Measurements from ENCODE around the gene CACNA1C.

The CACNA1C gene

DNA sequence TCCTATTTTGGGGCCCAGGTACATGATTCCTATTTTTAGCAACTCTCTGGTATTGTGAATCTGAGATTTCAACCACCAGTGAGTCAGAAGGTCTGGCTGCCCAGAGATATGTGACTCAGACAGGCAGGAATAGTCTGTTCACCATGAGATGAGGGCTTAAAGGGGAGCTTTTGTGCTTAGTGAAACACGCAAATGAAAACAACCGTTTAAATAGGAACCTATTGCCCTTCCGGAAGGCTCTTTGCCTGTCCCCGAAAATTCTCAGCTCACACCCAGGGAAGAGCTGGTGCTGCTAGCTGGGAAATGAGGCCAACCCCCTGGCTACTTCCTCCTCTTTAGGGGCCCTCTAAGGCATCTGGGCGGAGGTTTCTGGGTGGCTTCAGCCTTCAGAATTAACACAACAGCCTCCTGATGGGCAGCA is 283.6 kb downstream of the CACNA1C start:
- no peaks in the 10 kb centered on the region for H3K9me3 ChIP-seq (ENCODE audit: control insufficient read depth in 2 of 2, low read length in 2 of 2)
- no peaks in the 10 kb centered on the region for H3K36me3 ChIP-seq (ENCODE audit: control insufficient read depth in 2 of 2, insufficient read depth in 2 of 2, low read length in 2 of 2)
- H3K9ac ChIP-seq (ENCODE audit: low read depth in 1 of 2, low read length in 2 of 2), result no peak overlapping the region
- peaks cover 9 to 17% of the 10 kb centered on the region in 2 donors for H3K4me1 ChIP-seq (ENCODE audit: control insufficient read depth in 2 of 2, insufficient read depth in 2 of 2, low read length in 2 of 2)
- peak overlapping the region; percentile 4 to 54 for H3K27ac ChIP-seq (ENCODE audit: low read depth in 2 of 2, low read length in 2 of 2)
- no peaks in the 10 kb centered on the region for H3K27me3 ChIP-seq (ENCODE audit: control insufficient read depth in 2 of 2, insufficient read depth in 2 of 2, low read length in 2 of 2)
- H3K4me3 ChIP-seq (ENCODE audit: low read length in 2 of 2), result no peak overlapping the region

GRCh38 chr12:2337031-2338010 is 284.5 kb downstream of the CACNA1C start:
- Histone ChIP-seq H3K4me3 (ENCODE audit: low read length in 2 of 2) (no peak overlapping the region), H3K4me1 (ENCODE audit: control insufficient read depth in 2 of 2, insufficient read depth in 2 of 2, low read length in 2 of 2) (peaks cover 9 to 17% of the 10 kb centered on the region in 2 donors), H3K36me3 (ENCODE audit: control insufficient read depth in 2 of 2, insufficient read depth in 2 of 2, low read length in 2 of 2) (no peaks in the 10 kb centered on the region), H3K27me3 (ENCODE audit: control insufficient read depth in 2 of 2, insufficient read depth in 2 of 2, low read length in 2 of 2) (no peaks in the 10 kb centered on the region), H3K9me3 (ENCODE audit: control insufficient read depth in 2 of 2, low read length in 2 of 2) (no peaks in the 10 kb centered on the region), H3K9ac (ENCODE audit: low read depth in 1 of 2, low read length in 2 of 2) (no peak overlapping the region), H3K27ac (ENCODE audit: low read depth in 2 of 2, low read length in 2 of 2) (peak overlapping the region; percentile 4 to 54)

GRCh38 chr12:2338381-2338780 is 285.6 kb downstream of the CACNA1C start:
- H3K4me1 ChIP-seq (ENCODE audit: control insufficient read depth in 2 of 2, insufficient read depth in 2 of 2, low read length in 2 of 2), result peaks cover 9 to 17% of the 10 kb centered on the region in 2 donors
- no peak overlapping the region for H3K4me3 ChIP-seq (ENCODE audit: low read length in 2 of 2)
- H3K9me3 ChIP-seq (ENCODE audit: control insufficient read depth in 2 of 2, low read length in 2 of 2), result no peaks in the 10 kb centered on the region
- H3K36me3 ChIP-seq (ENCODE audit: control insufficient read depth in 2 of 2, insufficient read depth in 2 of 2, low read length in 2 of 2), result no peaks in the 10 kb centered on the region
- H3K27ac ChIP-seq (ENCODE audit: low read depth in 2 of 2, low read length in 2 of 2), result no peak overlapping the region
- no peak overlapping the region for H3K9ac ChIP-seq (ENCODE audit: low read depth in 1 of 2, low read length in 2 of 2)
- no peaks in the 10 kb centered on the region for H3K27me3 ChIP-seq (ENCODE audit: control insufficient read depth in 2 of 2, insufficient read depth in 2 of 2, low read length in 2 of 2)

- peaks cover 9 to 17% of the 10 kb centered on the region in 2 donors for H3K4me1 ChIP-seq (ENCODE audit: control insufficient read depth in 2 of 2, insufficient read depth in 2 of 2, low read length in 2 of 2)
- no peaks in the 10 kb centered on the region for H3K27me3 ChIP-seq (ENCODE audit: control insufficient read depth in 2 of 2, insufficient read depth in 2 of 2, low read length in 2 of 2)
- H3K4me3 ChIP-seq (ENCODE audit: low read length in 2 of 2), result no peak overlapping the region
- H3K36me3 ChIP-seq (ENCODE audit: control insufficient read depth in 2 of 2, insufficient read depth in 2 of 2, low read length in 2 of 2), result no peaks in the 10 kb centered on the region
- H3K27ac ChIP-seq (ENCODE audit: low read depth in 2 of 2, low read length in 2 of 2), result no peak overlapping the region
- H3K9ac ChIP-seq (ENCODE audit: low read depth in 1 of 2, low read length in 2 of 2), result no peak overlapping the region
- H3K9me3 ChIP-seq (ENCODE audit: control insufficient read depth in 2 of 2, low read length in 2 of 2), result no peaks in the 10 kb centered on the region
Observed at GRCh38 chr12:2338991-2339431, 286.2 kb downstream of the CACNA1C start.

- Histone ChIP-seq H3K9ac (ENCODE audit: low read depth in 1 of 2, low read length in 2 of 2) (no peak overlapping the region), H3K36me3 (ENCODE audit: control insufficient read depth in 2 of 2, insufficient read depth in 2 of 2, low read length in 2 of 2) (no peaks in the 10 kb centered on the region), H3K27me3 (ENCODE audit: control insufficient read depth in 2 of 2, insufficient read depth in 2 of 2, low read length in 2 of 2) (no peaks in the 10 kb centered on the region), H3K4me3 (ENCODE audit: low read length in 2 of 2) (no peak overlapping the region), H3K27ac (ENCODE audit: low read depth in 2 of 2, low read length in 2 of 2) (no peak overlapping the region), H3K9me3 (ENCODE audit: control insufficient read depth in 2 of 2, low read length in 2 of 2) (no peaks in the 10 kb centered on the region), H3K4me1 (ENCODE audit: control insufficient read depth in 2 of 2, insufficient read depth in 2 of 2, low read length in 2 of 2) (peaks cover 9 to 13% of the 10 kb centered on the region in 2 donors)
Observed at GRCh38 chr12:2341051-2341751, 288.4 kb downstream of the CACNA1C start.

DNA sequence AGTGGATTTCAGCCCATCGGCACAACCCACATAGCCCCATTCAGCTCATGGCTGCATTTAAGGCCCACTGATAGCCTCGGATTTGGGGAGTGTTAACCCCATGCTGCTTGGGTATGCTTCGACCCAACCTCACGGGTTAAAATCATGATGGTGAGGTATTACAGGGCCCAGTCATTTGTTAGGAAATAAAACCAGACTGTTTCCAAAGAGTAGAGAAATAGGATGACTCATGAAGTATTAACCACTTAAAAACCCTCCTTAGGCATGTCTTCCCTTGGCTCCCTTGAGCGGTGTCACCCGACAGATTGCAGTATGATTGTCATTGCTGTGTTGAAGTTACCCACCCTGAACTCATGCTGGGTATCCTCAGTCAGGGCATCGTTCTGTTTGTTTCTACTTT is 289.1 kb downstream of the CACNA1C start:
- Histone ChIP-seq H3K9ac (ENCODE audit: low read depth in 1 of 2, low read length in 2 of 2) (no peak overlapping the region), H3K4me1 (ENCODE audit: control insufficient read depth in 2 of 2, insufficient read depth in 2 of 2, low read length in 2 of 2) (peaks cover 9 to 12% of the 10 kb centered on the region in 2 donors), H3K27me3 (ENCODE audit: control insufficient read depth in 2 of 2, insufficient read depth in 2 of 2, low read length in 2 of 2) (no peaks in the 10 kb centered on the region), H3K9me3 (ENCODE audit: control insufficient read depth in 2 of 2, low read length in 2 of 2) (no peaks in the 10 kb centered on the region), H3K27ac (ENCODE audit: low read depth in 2 of 2, low read length in 2 of 2) (no peak overlapping the region), H3K4me3 (ENCODE audit: low read length in 2 of 2) (no peak overlapping the region), H3K36me3 (ENCODE audit: control insufficient read depth in 2 of 2, insufficient read depth in 2 of 2, low read length in 2 of 2) (no peaks in the 10 kb centered on the region)

GRCh38 chr12:2343681-2344080 is 290.9 kb downstream of the CACNA1C start:
- H3K4me1 ChIP-seq (ENCODE audit: control insufficient read depth in 2 of 2, insufficient read depth in 2 of 2, low read length in 2 of 2), result peaks cover 6 to 7% of the 10 kb centered on the region in 2 donors
- H3K27ac ChIP-seq (ENCODE audit: low read depth in 2 of 2, low read length in 2 of 2), result no peak overlapping the region
- no peak overlapping the region for H3K4me3 ChIP-seq (ENCODE audit: low read length in 2 of 2)
- no peaks in the 10 kb centered on the region for H3K36me3 ChIP-seq (ENCODE audit: control insufficient read depth in 2 of 2, insufficient read depth in 2 of 2, low read length in 2 of 2)
- H3K9ac ChIP-seq (ENCODE audit: low read depth in 1 of 2, low read length in 2 of 2), result no peak overlapping the region
- H3K27me3 ChIP-seq (ENCODE audit: control insufficient read depth in 2 of 2, insufficient read depth in 2 of 2, low read length in 2 of 2), result no peaks in the 10 kb centered on the region
- H3K9me3 ChIP-seq (ENCODE audit: control insufficient read depth in 2 of 2, low read length in 2 of 2), result no peaks in the 10 kb centered on the region

DNA sequence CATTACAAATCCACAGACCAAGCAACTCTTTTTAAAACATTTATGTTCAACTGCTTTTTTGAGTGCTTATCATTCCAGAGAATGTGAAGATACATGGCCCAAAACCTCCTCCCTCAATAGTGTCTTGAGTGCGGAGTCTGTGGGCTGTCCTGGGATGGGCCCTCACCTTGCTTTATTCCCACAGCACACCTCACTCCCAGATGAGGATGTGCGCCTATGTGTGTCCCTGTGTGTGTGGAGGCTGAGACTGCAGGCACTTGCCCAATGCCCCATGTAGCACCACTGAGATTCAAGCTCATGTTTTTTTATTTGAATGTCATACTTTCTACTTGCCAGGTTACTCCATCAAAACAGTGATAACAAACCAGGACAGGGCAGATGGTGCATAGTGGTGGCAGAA is 291.7 kb downstream of the CACNA1C start:
- Histone ChIP-seq H3K4me3 (ENCODE audit: low read length in 2 of 2) (no peak overlapping the region), H3K36me3 (ENCODE audit: control insufficient read depth in 2 of 2, insufficient read depth in 2 of 2, low read length in 2 of 2) (no peaks in the 10 kb centered on the region), H3K4me1 (ENCODE audit: control insufficient read depth in 2 of 2, insufficient read depth in 2 of 2, low read length in 2 of 2) (peaks cover 3% of the 10 kb centered on the region in 2 donors), H3K9ac (ENCODE audit: low read depth in 1 of 2, low read length in 2 of 2) (no peak overlapping the region), H3K27ac (ENCODE audit: low read depth in 2 of 2, low read length in 2 of 2) (no peak overlapping the region), H3K27me3 (ENCODE audit: control insufficient read depth in 2 of 2, insufficient read depth in 2 of 2, low read length in 2 of 2) (peaks cover 0 to 2% of the 10 kb centered on the region in 2 donors), H3K9me3 (ENCODE audit: control insufficient read depth in 2 of 2, low read length in 2 of 2) (no peaks in the 10 kb centered on the region)

DNA sequence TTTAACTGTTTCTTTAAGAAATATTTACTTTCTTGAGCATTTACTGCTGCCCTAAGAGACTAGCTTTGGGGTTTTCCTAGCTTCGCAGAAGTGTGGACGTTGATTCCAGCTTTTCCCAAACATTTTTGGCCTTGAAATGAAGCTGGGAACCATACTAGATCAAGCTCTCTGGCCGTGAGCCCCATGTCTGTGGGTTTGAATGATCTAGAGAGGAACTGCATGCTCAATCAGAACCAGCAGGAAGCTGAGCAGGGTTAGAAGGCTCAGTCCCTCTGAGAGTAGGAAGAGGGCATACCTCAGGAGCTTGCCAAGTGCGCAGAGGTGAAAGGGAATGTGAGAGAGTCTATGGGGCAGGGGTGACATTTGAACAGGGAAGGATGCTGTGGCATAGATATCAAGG is 292.1 kb downstream of the CACNA1C start:
- H3K9me3 ChIP-seq (ENCODE audit: control insufficient read depth in 2 of 2, low read length in 2 of 2), result no peaks in the 10 kb centered on the region
- H3K4me3 ChIP-seq (ENCODE audit: low read length in 2 of 2), result no peak overlapping the region
- no peak overlapping the region for H3K9ac ChIP-seq (ENCODE audit: low read depth in 1 of 2, low read length in 2 of 2)
- H3K36me3 ChIP-seq (ENCODE audit: control insufficient read depth in 2 of 2, insufficient read depth in 2 of 2, low read length in 2 of 2), result no peaks in the 10 kb centered on the region
- peaks cover 3% of the 10 kb centered on the region in 2 donors for H3K4me1 ChIP-seq (ENCODE audit: control insufficient read depth in 2 of 2, insufficient read depth in 2 of 2, low read length in 2 of 2)
- peak overlapping the region in 1 of 2 donors; percentile 1 for H3K27ac ChIP-seq (ENCODE audit: low read depth in 2 of 2, low read length in 2 of 2)
- peaks cover 0 to 2% of the 10 kb centered on the region in 2 donors for H3K27me3 ChIP-seq (ENCODE audit: control insufficient read depth in 2 of 2, insufficient read depth in 2 of 2, low read length in 2 of 2)

DNA sequence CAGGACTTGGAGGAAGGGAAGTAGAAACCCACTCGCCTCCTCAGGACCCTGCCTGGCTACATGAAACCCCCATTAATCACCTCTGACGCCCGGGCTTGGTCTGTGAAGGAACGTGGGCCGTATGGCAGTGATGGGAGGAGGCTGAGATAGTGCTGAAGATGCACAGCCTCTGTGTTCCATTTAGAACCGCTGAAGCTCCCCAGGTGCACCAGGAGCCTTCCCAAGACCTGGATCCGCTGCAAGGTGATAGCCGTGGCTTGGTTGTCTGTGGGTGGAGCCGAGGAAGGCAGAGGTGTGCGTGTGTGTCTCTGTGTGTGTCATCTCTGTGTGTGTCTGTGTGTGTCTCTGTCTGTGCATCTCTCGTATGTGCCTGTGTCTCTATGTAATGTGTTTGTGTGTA is 293.1 kb downstream of the CACNA1C start:
- peaks cover 3% of the 10 kb centered on the region in 2 donors for H3K4me1 ChIP-seq (ENCODE audit: control insufficient read depth in 2 of 2, insufficient read depth in 2 of 2, low read length in 2 of 2)
- H3K9me3 ChIP-seq (ENCODE audit: control insufficient read depth in 2 of 2, low read length in 2 of 2), result no peaks in the 10 kb centered on the region
- peak overlapping the region in 1 of 2 donors; percentile 25 for H3K27ac ChIP-seq (ENCODE audit: low read depth in 2 of 2, low read length in 2 of 2)
- no peak overlapping the region for H3K4me3 ChIP-seq (ENCODE audit: low read length in 2 of 2)
- no peaks in the 10 kb centered on the region for H3K36me3 ChIP-seq (ENCODE audit: control insufficient read depth in 2 of 2, insufficient read depth in 2 of 2, low read length in 2 of 2)
- no peak overlapping the region for H3K9ac ChIP-seq (ENCODE audit: low read depth in 1 of 2, low read length in 2 of 2)
- H3K27me3 ChIP-seq (ENCODE audit: control insufficient read depth in 2 of 2, insufficient read depth in 2 of 2, low read length in 2 of 2), result peaks cover 0 to 2% of the 10 kb centered on the region in 2 donors
